Effector memory CD4-positive, alpha-beta T cell (primary cell): ENCODE measurements around the gene LRRC45.

Experiments
- DNase-seq, 3 donors: peaks; one replicate each; pipeline ENCODE4 v3.0.0-alpha.2; 2020
- H3K27ac ChIP-seq: 2 replicates; pipeline ENCODE4 v1.7.0; 2013; ENCODE audit warnings: mild to moderate bottlenecking, low read length, moderate library complexity; ENCODE audit not compliant: insufficient read depth, poor library complexity, severe bottlenecking
- H3K27me3 ChIP-seq: replicated peaks from 2 replicates; pipeline ENCODE4 v1.7.0; 2013; ENCODE audit warnings: mild to moderate bottlenecking, low read length; ENCODE audit not compliant: insufficient read depth, control insufficient read depth, poor library complexity, severe bottlenecking
- H3K36me3 ChIP-seq: 2 replicates; pipeline ENCODE4 v1.7.0; 2013; ENCODE audit warnings: mild to moderate bottlenecking, low read length, moderate library complexity; ENCODE audit not compliant: control insufficient read depth, insufficient read depth
- H3K4me1 ChIP-seq: 2 replicates; pipeline ENCODE4 v1.7.0; 2013; ENCODE audit warnings: low read length, mild to moderate bottlenecking; ENCODE audit not compliant: control insufficient read depth, insufficient read depth, poor library complexity, severe bottlenecking
- H3K4me3 ChIP-seq: 2 replicates; pipeline ENCODE4 v1.7.0; 2013; ENCODE audit warnings: low read length, low read depth, mild to moderate bottlenecking; ENCODE audit not compliant: insufficient read depth, poor library complexity, severe bottlenecking
- H3K9me3 ChIP-seq: 2 replicates; pipeline ENCODE4 v1.7.0; 2013; ENCODE audit warnings: mild to moderate bottlenecking, low read length, moderate library complexity; ENCODE audit not compliant: control insufficient read depth

Gene LRRC45

DNA sequence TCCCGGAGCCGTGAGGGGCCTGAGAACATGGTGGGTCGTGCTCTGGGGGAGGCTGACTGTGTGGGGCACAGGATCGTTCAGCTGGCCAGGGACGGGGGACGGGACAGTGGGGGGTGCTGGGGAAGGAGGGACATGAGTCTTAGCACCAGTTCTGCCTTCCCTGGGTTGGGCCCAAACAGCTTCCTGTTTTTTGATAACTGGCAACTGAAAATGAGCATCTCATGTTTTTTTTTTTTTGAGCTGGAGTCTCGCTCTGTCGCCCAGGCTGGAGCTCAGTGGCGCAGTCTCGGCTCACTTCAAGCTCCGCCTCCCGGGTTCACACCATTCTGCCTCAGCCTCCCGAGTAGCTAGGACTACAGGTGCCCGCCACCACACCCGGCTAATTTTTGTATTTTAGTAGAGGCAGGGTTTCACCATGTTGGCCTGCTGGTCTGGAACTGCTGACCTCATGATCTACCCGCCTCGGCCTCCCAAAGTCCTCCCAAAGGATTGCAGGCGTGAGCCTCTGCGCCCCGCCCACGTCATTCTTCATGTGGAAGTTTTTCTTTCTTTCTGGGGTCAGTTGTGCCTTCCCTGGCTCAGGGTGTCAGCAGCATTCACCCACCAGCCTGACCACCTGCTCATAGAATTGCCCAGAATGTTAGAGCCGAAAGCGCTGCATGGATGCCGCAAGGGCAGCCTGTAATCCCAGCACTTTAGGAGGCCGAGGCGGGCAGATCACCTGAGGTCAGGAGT is 39.3 kb upstream of the LRRC45 start:
- Histone ChIP-seq H3K27me3 (no peaks in the 10 kb centered on the region), H3K4me3 (no peak overlapping the region), H3K36me3 (peaks cover 24% of the 10 kb centered on the region), H3K9me3 (no peaks in the 10 kb centered on the region), H3K4me1 (peaks cover 14% of the 10 kb centered on the region), H3K27ac (no peak overlapping the region)
- no peak for DNase-seq

- H3K4me1 ChIP-seq = peaks cover 12% of the 10 kb centered on the region
- no peaks in the 10 kb centered on the region for H3K9me3 ChIP-seq
- DNase-seq = no peak
- H3K4me3 ChIP-seq = no peak overlapping the region
- H3K27ac ChIP-seq = no peak overlapping the region
- no peaks in the 10 kb centered on the region for H3K27me3 ChIP-seq
- H3K36me3 ChIP-seq = peaks cover 24% of the 10 kb centered on the region
Measured at GRCh38 chr17:81984773-81985410, 38.2 kb upstream of the LRRC45 start.

DNA sequence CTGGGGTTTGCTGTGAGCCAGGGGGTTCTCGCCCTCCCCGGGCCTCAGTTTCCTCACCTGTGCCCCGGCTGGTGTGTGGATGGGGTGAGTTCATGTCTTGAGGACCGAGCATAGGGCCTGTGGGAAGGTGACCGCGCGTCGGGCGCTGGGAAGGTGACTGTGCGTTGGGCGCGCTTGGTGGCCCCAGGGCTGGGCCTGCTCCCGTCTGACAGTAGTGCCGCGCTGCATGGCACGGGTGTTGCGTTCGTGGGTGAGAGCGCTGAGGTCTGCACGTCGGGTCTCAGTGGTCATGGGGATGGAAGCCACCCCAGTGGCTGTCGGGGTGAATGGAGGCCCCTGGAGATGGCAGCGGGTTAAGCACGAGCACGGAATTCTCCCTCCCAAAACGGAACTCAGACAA is 36.5 kb upstream of the LRRC45 start:
- no peak overlapping the region for H3K4me3 ChIP-seq
- peaks cover 24% of the 10 kb centered on the region for H3K36me3 ChIP-seq
- no peak for DNase-seq
- no peaks in the 10 kb centered on the region for H3K9me3 ChIP-seq
- H3K4me1 ChIP-seq = no peaks in the 10 kb centered on the region
- H3K27ac ChIP-seq = no peak overlapping the region
- no peaks in the 10 kb centered on the region for H3K27me3 ChIP-seq

DNA sequence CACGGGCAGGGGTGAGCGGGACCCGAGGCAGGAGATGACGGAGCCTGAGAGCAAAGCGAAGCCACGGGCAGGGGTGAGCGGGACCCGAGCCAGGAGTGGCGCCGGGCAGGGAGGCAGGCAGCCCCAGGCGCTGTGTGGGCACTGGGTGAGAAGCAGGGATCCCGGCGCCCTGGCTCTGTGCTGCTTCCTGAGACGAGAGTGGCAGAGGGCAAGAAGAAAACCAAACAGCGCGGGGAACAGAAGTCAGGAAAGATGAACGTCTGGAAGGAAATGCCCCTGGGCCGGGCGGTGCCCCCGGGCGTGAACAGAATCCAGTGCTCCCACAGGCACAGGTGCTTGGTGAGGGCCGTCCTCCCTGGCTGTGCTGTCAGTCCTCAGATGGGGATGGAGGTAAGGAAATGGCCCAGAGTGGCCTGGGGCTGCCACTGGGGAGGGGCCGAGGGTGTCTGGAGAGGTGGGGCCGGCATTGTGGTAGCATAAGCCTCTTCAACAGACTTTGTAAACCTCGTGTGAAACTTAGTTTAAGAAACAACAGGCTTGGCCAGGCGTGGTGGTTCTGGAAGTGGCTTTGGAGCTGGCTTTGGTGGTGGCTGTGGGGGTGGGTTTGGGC is 35.8 kb upstream of the LRRC45 start:
- H3K36me3 ChIP-seq = peaks cover 24% of the 10 kb centered on the region
- DNase-seq = no peak

DNA sequence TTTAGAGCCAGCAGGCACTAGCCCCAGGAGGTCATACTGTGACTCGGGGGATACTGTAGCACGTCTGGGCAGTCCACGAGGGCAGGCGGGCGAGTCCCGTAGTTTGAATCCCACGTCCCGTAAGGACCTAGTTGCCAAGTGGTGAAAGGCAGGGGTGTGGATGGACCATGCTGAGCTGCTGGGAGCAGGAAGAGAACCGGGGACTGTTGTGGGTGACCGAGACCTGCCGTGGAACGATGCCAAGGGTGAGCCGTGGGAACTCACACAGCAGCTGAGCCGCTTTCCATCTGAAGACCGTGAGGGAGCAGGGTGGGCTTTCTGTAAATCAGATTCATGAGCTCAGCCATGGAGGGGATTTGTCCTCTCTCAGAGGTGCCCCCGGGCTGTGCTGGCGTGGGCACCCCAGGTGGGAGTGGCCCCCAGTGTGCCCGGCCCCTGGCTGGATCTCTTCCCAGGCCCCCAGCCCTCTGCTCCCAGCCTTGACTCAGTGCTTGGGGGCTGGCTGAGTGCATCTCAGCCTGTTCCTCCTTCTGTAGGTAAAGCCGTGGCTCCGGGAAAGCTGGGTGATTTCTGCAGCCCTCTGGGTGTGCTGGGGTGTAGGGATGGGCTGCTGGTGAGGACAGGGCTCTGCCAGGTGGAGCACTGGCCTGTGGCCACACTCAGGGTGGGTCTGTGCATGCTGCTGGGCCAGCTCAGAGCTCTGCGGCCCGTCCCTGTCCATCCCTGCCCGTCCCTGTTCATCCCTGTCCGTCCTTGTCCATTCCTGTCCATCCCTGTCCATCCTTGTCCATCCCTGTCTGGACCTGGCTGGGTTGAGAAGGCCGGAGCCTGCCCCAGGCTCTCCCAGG is 32.0 kb upstream of the LRRC45 start:
- Histone ChIP-seq H3K4me1 (no peaks in the 10 kb centered on the region), H3K36me3 (peaks cover 7% of the 10 kb centered on the region)

More for the DNA sequence above, 35.8 kb upstream of the LRRC45 start:
- no peaks in the 10 kb centered on the region for H3K9me3 ChIP-seq
- H3K27ac ChIP-seq = no peak overlapping the region
- H3K4me3 ChIP-seq = no peak overlapping the region
- H3K4me1 ChIP-seq = no peaks in the 10 kb centered on the region
- H3K27me3 ChIP-seq = no peaks in the 10 kb centered on the region

GRCh38 chr17:81991684-81992305 is 31.3 kb upstream of the LRRC45 start:
- no peak overlapping the region for H3K27ac ChIP-seq
- peaks cover 12% of the 10 kb centered on the region for H3K36me3 ChIP-seq
- no peaks in the 10 kb centered on the region for H3K4me1 ChIP-seq
- no peaks in the 10 kb centered on the region for H3K27me3 ChIP-seq
- no peaks in the 10 kb centered on the region for H3K9me3 ChIP-seq
- no peak overlapping the region for H3K4me3 ChIP-seq
- no peak for DNase-seq

More for the DNA sequence above, 32.0 kb upstream of the LRRC45 start:
- Histone ChIP-seq H3K9me3 (no peaks in the 10 kb centered on the region), H3K27ac (no peak overlapping the region), H3K4me3 (no peak overlapping the region), H3K27me3 (no peaks in the 10 kb centered on the region)
- no peak for DNase-seq

DNA sequence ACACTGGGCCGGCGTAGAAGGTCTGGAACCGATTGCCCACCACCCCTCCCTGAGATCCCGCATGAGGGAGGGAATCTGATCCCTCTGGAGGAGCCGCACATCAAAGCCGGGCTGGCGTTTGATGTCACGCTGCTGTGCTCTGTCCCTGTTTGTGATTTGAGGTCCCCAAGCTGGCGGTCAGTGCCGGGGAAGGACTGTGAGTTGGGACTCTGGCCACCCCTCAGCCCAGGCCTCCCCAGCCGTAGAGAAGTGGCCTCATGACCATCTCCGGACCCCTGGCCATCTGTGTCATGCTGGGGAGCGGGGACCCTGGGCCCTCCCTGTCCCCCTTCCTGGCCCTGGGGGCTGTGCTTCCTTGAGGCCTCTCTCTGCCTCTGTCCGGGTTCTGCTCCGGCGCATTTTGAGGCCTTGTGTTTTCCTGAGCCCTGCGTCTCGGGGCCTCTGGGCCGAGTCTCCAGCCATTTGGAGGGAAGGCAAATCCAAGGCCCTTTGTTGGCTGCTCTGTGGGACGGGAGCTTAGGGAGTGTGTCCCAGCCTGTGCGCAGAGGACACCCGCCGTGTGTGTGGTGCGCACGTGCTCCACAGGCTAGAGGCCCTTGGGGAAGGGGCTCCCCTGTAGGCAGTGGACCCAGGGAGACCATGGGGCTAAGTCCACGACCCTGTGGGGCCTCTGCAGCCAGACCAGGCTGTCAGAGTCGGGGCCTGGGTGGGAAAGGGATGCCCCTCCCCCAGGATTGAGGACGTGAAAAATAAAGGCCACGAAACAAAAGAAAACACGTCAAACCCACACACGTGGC is 30.6 kb upstream of the LRRC45 start:
- DNase-seq = no peak
- H3K27ac ChIP-seq = no peak overlapping the region
- H3K27me3 ChIP-seq = no peaks in the 10 kb centered on the region
- peaks cover 9% of the 10 kb centered on the region for H3K36me3 ChIP-seq
- H3K9me3 ChIP-seq = no peaks in the 10 kb centered on the region
- H3K4me1 ChIP-seq = no peaks in the 10 kb centered on the region
- H3K4me3 ChIP-seq = no peak overlapping the region

GRCh38 chr17:81993729-81994592 is 29.1 kb upstream of the LRRC45 start:
- H3K27ac ChIP-seq = no peak overlapping the region
- H3K4me1 ChIP-seq = no peaks in the 10 kb centered on the region
- no peak for DNase-seq
- no peaks in the 10 kb centered on the region for H3K9me3 ChIP-seq
- peaks cover 9% of the 10 kb centered on the region for H3K36me3 ChIP-seq
- H3K27me3 ChIP-seq = no peaks in the 10 kb centered on the region
- H3K4me3 ChIP-seq = no peak overlapping the region
